Loucy (cell line): ENCODE results near the gene BANF1.
"Not testable (repeated sequence)": the region's sequence is repeated elsewhere in the genome, so short reads cannot be mapped to it uniquely, and the experiment has no call there.

ENCODE experiments used
- H2AFZ ChIP-seq: fragments of 200-600 bp; sonication (generic); 2 replicates; pipeline ENCODE4 v1.6.0; 2016; ENCODE audit warnings: antibody characterized with exemption, mild to moderate bottlenecking, low read length, moderate library complexity
- H3F3A ChIP-seq: fragments of 200-600 bp; 2 replicates; pipeline ENCODE4 v1.6.0; 2016; ENCODE audit warnings: antibody characterized with exemption, low read depth, mild to moderate bottlenecking
- H3K27me3 ChIP-seq: fragments of 200-600 bp; sonication (generic); 2 replicates; pipeline ENCODE4 v1.6.1; 2014; ENCODE audit warnings: low read length, mild to moderate bottlenecking; ENCODE audit not compliant: insufficient read depth, poor library complexity, severe bottlenecking
- H3K36me3 ChIP-seq: fragments of 200-600 bp; sonication (generic); 2 replicates; pipeline ENCODE4 v1.6.1; 2016; ENCODE audit warnings: low read length; ENCODE audit not compliant: insufficient read depth
- H3K4me1 ChIP-seq: fragments of 200-600 bp; sonication (generic); 2 replicates; pipeline ENCODE4 v1.5.1; 2014; ENCODE audit warnings: low read length, mild to moderate bottlenecking; ENCODE audit not compliant: insufficient read depth, poor library complexity, severe bottlenecking
- H3K4me2 ChIP-seq: fragments of 200-600 bp; sonication (generic); 2 replicates; pipeline ENCODE4 v1.6.0; 2014; ENCODE audit warnings: antibody characterized with exemption, low read length, low read depth, mild to moderate bottlenecking; ENCODE audit not compliant: poor library complexity, severe bottlenecking
- H3K4me3 ChIP-seq: fragments of 200-600 bp; sonication (generic); 2 replicates; pipeline ENCODE4 v1.5.1; 2014; ENCODE audit warnings: low read length, mild to moderate bottlenecking, mixed read lengths; ENCODE audit not compliant: poor library complexity, severe bottlenecking
- H3K79me2 ChIP-seq: fragments of 200-600 bp; sonication (generic); 2 replicates; pipeline ENCODE4 v1.6.1; 2014; ENCODE audit warnings: low read length; ENCODE audit not compliant: insufficient read depth
- H3K9ac ChIP-seq: fragments of 200-600 bp; sonication (generic); 2 replicates; pipeline ENCODE4 v1.6.0; 2014; ENCODE audit warnings: mild to moderate bottlenecking, low read depth, low read length, moderate library complexity; ENCODE audit not compliant: poor library complexity, severe bottlenecking
- H3K9me2 ChIP-seq: fragments of 200-600 bp; sonication (generic); replicated peaks from 2 replicates; pipeline ENCODE4 v1.6.1; 2016; ENCODE audit warnings: low read depth, low read length, mixed read lengths
- H3K9me3 ChIP-seq: fragments of 200-600 bp; sonication (generic); 2 replicates; pipeline ENCODE4 v1.6.1; 2014; ENCODE audit warnings: mild to moderate bottlenecking, antibody characterized with exemption, low read length, low read depth; ENCODE audit not compliant: insufficient read depth
- H4K20me1 ChIP-seq: fragments of 200-600 bp; sonication (generic); 2 replicates; pipeline ENCODE4 v1.6.0; 2014; ENCODE audit warnings: antibody characterized with exemption, low read length, mild to moderate bottlenecking; ENCODE audit not compliant: insufficient read depth, poor library complexity, severe bottlenecking
- CTCF ChIP-seq: fragments of 200-600 bp; sonication (generic); conservative IDR thresholded peaks from 2 replicates; pipeline ENCODE4 v1.5.1; 2014; ENCODE audit warnings: mild to moderate bottlenecking, antibody characterized with exemption, low read length
- EZH2phosphoT487 ChIP-seq: fragments of 200-600 bp; IDR thresholded peaks from 2 replicates; pipeline ENCODE4 v1.6.1; 2018; ENCODE audit warnings: antibody characterized with exemption, mild to moderate bottlenecking, moderate library complexity, borderline replicate concordance

Gene BANF1

DNA sequence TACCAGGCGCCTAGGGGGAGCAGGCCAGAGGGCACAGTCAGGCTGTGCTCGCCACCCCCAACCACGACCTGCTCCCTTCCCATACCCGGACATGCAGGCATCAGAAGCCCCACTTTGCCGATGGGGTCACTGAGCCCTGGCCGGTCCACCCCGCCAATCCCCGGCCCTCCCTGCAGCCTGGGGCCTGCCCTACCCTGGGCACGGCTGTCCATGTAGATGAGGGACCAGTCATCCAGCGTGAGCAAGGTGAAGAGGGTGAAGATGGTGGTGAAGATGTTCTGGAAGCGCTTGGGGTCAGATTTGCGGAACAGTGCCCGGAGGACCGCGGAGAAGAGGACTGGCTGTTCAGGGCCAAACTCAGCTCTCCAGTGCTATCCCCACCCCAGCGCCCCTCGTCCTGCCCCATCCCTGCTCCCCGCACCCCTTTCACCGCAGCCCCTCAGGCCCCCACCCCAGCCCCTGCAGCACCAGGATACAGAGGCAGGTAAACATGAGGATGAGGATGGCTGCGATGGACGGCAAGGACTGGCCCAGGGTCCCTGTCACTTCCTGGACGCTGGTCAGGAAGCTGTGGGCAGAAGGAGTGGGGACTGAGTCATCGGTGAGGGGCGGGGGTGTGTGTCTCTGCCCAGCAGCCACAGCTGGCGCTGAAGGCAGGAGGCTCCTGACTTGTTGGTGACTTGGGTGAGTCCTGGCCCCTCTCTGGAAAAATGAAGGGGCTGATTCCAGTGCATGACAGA is 18.5 kb downstream of the BANF1 start:
- Histone ChIP-seq H3K79me2 (no peaks in the 10 kb centered on the region), H3K27me3 (no peaks in the 10 kb centered on the region), H3K9me2 (no peaks in the 10 kb centered on the region), H3K9me3 (no peaks in the 10 kb centered on the region), H3K9ac (peak overlapping the region; percentile 29), H2AFZ (no peak overlapping the region), H3K4me3 (peak overlapping the region; percentile 47), H3F3A (no peaks in the 10 kb centered on the region), H3K4me2 (peak overlapping the region; percentile 67), H3K4me1 (peaks cover 20% of the 10 kb centered on the region), H4K20me1 (no peaks in the 10 kb centered on the region), H3K36me3 (no peaks in the 10 kb centered on the region)
- TF ChIP-seq CTCF (no peak), EZH2phosphoT487 (no peak)

DNA sequence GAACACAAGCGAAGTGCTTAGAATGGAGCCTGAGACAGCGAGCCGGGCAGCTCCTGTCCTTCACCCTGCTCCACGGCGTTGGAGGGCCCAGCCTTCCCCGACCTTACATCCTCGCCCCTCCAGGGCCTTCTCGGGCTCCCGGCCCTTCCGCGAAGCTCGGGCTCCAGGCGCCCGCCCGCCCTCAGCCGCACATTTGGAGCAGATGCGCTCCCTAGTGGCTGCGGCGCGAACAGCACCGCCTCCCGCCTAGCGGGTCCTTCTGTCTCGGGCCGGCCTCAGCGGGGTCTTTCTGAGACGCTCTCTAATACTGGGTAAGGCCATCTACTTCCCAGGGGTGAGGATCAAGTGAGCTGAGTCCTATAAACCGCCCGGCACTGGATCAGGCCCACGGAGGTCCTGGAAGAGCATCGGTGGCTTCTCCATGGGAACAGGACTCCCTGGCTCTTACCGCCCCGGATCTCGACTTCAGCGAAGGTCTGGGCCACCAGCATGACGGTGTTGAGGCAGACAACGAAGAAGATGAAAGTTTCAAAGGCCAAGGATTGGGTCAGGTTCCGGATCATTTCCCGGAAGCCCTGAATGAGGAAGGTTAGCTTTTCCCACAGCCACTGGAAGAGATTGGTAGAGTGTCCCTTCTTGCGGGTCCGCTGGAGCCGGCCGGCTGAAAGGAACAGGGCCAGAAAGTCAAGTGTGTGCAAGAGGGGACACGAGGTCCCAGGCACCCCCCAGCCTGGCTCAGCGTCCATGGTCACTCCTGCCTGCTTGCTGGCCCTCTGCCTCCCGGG is 20.3 kb downstream of the BANF1 start:
- H3F3A ChIP-seq: no peaks in the 10 kb centered on the region
- TF ChIP-seq EZH2phosphoT487: no peak
- TF ChIP-seq CTCF: peak; percentile 86
- peaks cover 20% of the 10 kb centered on the region for H3K4me1 ChIP-seq
- H3K9ac ChIP-seq: peak overlapping the region; percentile 37
- no peaks in the 10 kb centered on the region for H3K9me2 ChIP-seq
- peak overlapping the region; percentile 96 for H2AFZ ChIP-seq
- H3K79me2 ChIP-seq: no peaks in the 10 kb centered on the region
- no peaks in the 10 kb centered on the region for H4K20me1 ChIP-seq
- no peak overlapping the region for H3K4me3 ChIP-seq
- no peaks in the 10 kb centered on the region for H3K27me3 ChIP-seq
- H3K9me3 ChIP-seq: no peaks in the 10 kb centered on the region
- peak overlapping the region; percentile 62 for H3K4me2 ChIP-seq
- H3K36me3 ChIP-seq: no peaks in the 10 kb centered on the region

DNA sequence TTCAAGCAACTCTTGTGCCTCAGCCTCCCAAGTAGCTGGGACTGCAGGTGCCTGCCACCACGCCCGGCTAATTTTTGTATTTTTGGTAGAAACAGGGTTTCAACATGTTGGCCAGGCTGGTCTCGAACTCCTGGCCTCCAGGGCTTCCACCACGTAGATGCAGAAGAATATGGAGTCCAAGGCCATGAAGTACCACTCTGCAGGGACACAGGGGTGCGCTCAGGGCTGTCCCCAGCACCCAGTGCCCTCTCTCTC is 20.8 kb downstream of the BANF1 start:
- not testable (repeated sequence) for H3K27me3 ChIP-seq, H4K20me1 ChIP-seq, H3K4me2 ChIP-seq, H3F3A ChIP-seq, H3K79me2 ChIP-seq, H3K9me3 ChIP-seq, H3K9me2 ChIP-seq, H3K9ac ChIP-seq, H3K36me3 ChIP-seq, H3K4me3 ChIP-seq
- Histone ChIP-seq H2AFZ (peak overlapping the region; percentile 96; the same call in 1 of the 2 replicates), H3K4me1 (peaks cover 20% of the 10 kb centered on the region)
